ENCODE measurements around the gene ZNF669. TPM values are rescaled to one million over a fixed set of nuclear protein-coding genes. Genes with fewer than 3 reads are reported as not detected.

The ZNF669 gene
- total and polyA plus RNA-seq, 7 donors = 1.3 to 3.7 (median 2.7) TPM

DNA sequence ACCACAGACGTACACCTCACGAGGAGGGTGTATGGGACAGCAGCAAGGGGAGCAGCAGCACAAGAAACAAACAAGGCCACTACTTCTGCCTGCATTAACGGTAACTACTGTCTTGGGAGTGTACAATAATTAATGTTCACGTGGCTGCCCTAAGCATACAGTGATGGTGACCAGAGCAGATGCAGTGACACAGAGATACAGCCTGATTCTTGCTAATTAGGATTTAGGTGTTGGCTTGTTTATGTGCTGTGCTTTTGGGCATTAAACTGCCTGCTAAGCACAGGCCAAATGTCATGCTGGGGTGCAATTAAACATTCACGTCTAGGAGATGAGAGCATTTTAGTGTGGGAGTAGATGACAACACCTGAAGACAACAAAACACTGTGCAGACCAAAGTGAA lies 7.2 kb downstream of the ZNF669 start:
- Histone ChIP-seq H3K4me1 (no peaks in the 10 kb centered on the region), H3K4me3 (no peak overlapping the region), H3K36me3 (ENCODE audit: insufficient read depth in 1 of 2, low read depth in 1 of 2) (peaks cover 11 to 44% of the 10 kb centered on the region in 2 donors), H3K27ac (no peak overlapping the region), H3K27me3 (ENCODE audit: insufficient read depth in 3 of 3, low read length in 2 of 3) (no peaks in the 10 kb centered on the region), H3K9me3 (peaks cover 32% of the 10 kb centered on the region)
- DNase-seq = no peak
- TF ChIP-seq, protein P1, sequence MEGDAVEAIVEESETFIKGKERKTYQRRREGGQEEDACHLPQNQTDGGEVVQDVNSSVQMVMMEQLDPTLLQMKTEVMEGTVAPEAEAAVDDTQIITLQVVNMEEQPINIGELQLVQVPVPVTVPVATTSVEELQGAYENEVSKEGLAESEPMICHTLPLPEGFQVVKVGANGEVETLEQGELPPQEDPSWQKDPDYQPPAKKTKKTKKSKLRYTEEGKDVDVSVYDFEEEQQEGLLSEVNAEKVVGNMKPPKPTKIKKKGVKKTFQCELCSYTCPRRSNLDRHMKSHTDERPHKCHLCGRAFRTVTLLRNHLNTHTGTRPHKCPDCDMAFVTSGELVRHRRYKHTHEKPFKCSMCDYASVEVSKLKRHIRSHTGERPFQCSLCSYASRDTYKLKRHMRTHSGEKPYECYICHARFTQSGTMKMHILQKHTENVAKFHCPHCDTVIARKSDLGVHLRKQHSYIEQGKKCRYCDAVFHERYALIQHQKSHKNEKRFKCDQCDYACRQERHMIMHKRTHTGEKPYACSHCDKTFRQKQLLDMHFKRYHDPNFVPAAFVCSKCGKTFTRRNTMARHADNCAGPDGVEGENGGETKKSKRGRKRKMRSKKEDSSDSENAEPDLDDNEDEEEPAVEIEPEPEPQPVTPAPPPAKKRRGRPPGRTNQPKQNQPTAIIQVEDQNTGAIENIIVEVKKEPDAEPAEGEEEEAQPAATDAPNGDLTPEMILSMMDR (IDR thresholded peaks at IDR 0.05) = no peak
- ATAC-seq = no peak
- intact Hi-C loops (cut with DNase I) = no loop called here
- 80 to 88% (median 86%) methylated on average over 5 of the region's 5 CpGs for WGBS, 3 donors

- H3K9me3 ChIP-seq = peaks cover 29% of the 10 kb centered on the region
- no peaks in the 10 kb centered on the region for H3K4me1 ChIP-seq
- H3K4me3 ChIP-seq = no peak overlapping the region
- H3K27ac ChIP-seq = no peak overlapping the region
- WGBS, 3 donors = 97 to 98% (median 97%) methylated on average over 5 of the region's 5 CpGs
- TF ChIP-seq, protein P1 (IDR thresholded peaks at IDR 0.05) = no peak
- no peaks in the 10 kb centered on the region for H3K27me3 ChIP-seq (ENCODE audit: insufficient read depth in 3 of 3, low read length in 2 of 3)
- ATAC-seq = no peak
- peaks cover 8 to 40% of the 10 kb centered on the region in 2 donors for H3K36me3 ChIP-seq (ENCODE audit: insufficient read depth in 1 of 2, low read depth in 1 of 2)
- no peak for DNase-seq
- intact Hi-C loops (cut with DNase I) = no loop called here
These were observed 7.6 kb downstream of the ZNF669 start for GRCh38 chr1:247096544-247096943.

- Histone ChIP-seq H3K4me1 (no peaks in the 10 kb centered on the region), H3K9me3 (peaks cover 25% of the 10 kb centered on the region), H3K27me3 (ENCODE audit: insufficient read depth in 3 of 3, low read length in 2 of 3) (no peaks in the 10 kb centered on the region), H3K4me3 (no peak overlapping the region), H3K27ac (no peak overlapping the region), H3K36me3 (ENCODE audit: insufficient read depth in 1 of 2, low read depth in 1 of 2) (peaks cover 8 to 35% of the 10 kb centered on the region in 2 donors)
- intact Hi-C loops (cut with DNase I) = no loop called here
- TF ChIP-seq, protein P1 (IDR thresholded peaks at IDR 0.05) = no peak
- DNase-seq (no peak), ATAC-seq (no peak)
- WGBS, 3 donors = 90 to 97% (median 93%) methylated on average over 3 of the region's 3 CpGs
These were observed 8.0 kb downstream of the ZNF669 start for GRCh38 chr1:247096112-247096511.

DNA sequence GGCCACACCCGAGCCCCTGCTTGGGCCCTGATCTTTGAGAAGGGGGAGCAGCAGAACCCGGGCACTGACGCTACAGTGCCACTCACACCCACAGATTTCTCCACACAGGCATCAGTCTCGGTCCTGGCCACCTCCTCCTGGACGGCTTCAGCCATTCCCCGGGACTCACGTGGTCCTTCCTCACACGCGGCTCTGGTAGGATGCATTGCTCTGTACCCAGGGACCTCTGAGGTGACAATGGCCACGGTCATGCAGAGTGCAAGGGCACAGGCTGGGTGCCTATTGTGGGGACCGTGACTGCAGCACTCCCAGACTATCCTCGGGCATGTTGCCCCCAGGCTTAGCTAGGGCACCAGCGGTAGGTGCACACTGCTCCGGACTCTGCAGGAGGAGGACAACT lies 13.7 kb downstream of the ZNF669 start:
- Histone ChIP-seq H3K9me3 (no peaks in the 10 kb centered on the region), H3K4me3 (no peak overlapping the region), H3K27me3 (ENCODE audit: insufficient read depth in 3 of 3, low read length in 2 of 3) (no peaks in the 10 kb centered on the region), H3K4me1 (no peaks in the 10 kb centered on the region), H3K27ac (no peak overlapping the region), H3K36me3 (ENCODE audit: insufficient read depth in 1 of 2, low read depth in 1 of 2) (no peaks in the 10 kb centered on the region)
- DNase-seq = no peak
- ATAC-seq = no peak
- TF ChIP-seq, protein P1 (IDR thresholded peaks at IDR 0.05) = no peak
- 74 to 86% (median 77%) methylated on average over 14 of the region's 14 CpGs for WGBS, 3 donors
- intact Hi-C loops (cut with DNase I) = no loop called here
